HCT116 (cell line): ENCODE results near the gene PRELID1. TPM values are rescaled to one million over a fixed set of nuclear protein-coding genes. Genes with fewer than 3 reads are reported as not detected.

ENCODE experiments used
- ATAC-seq: fragments of 200-7000 bp; cut with Tn5 transposase; 2 replicates; pipeline ENCODE4 v1.9.1; 2020; ENCODE audit warnings: mild to moderate bottlenecking, moderate library complexity
- BruUV-seq: library from RNA; stranded (reverse); fragments of 400-500 nt; replicated peaks from 2 replicates; lab custom pipeline; 2021; lab: Mats Ljungman, UMichigan
- CTCF ChIA-PET: fragments of 300-600 bp; sonication (Branson Sonifier 250); formaldehyde crosslinking; loops from one replicate; lab custom pipeline; 2021; ENCODE audit warnings: antibody characterized with exemption; lab: Charles Lee
- POLR2A ChIA-PET: fragments of 300-600, 350-600 bp; sonication (Branson Sonifier 250); formaldehyde crosslinking; loops from one replicate; lab custom pipeline; 2021; ENCODE audit warnings: antibody characterized with exemption; lab: Charles Lee
- RAD21 ChIA-PET, 2 experiments: fragments of 300-600 bp; sonication (Branson Sonifier 250); formaldehyde crosslinking; loops; one replicate each; lab custom pipeline; 2023; ENCODE audit warnings: low total read pairs in 2 of 2; ENCODE audit not compliant: uncharacterized antibody in 2 of 2, unreplicated experiment in 2 of 2, low non-redundant PET in 1 of 2; lab: Charles Lee
- DNase-seq: peaks from one replicate; pipeline ENCODE4 v3.0.0-alpha.2; 2010; ENCODE audit warnings: low read depth, low spot score
- H2AFZ ChIP-seq: fragments of 200-600 bp; shearing (Covaris generic), sonication (generic); 2 replicates; pipeline ENCODE4 v1.6.1; 2017; ENCODE audit warnings: low read depth, mixed run types, mixed read lengths, antibody characterized with exemption, low read length; ENCODE audit not compliant: poor library complexity, severe bottlenecking
- H3K27ac ChIP-seq: 2 replicates; pipeline ENCODE4 v1.5.1; 2012; ENCODE audit warnings: low read depth, low read length
- H3K27me3 ChIP-seq: fragments of 200-600 bp; sonication (generic); 2 replicates; pipeline ENCODE4 v1.6.1; 2016; ENCODE audit warnings: mixed run types, low read length, mixed read lengths; ENCODE audit not compliant: insufficient read depth
- H3K36me3 ChIP-seq, 2 experiments: fragments of 200-500 bp in 1 of 2; fragments of 200-600 bp in 1 of 2; sonication (Bioruptor generic) in 1 of 2; sonication (generic) in 1 of 2; 2 replicates each; pipeline versions ENCODE4 v1.5.1 to v1.6.1; 2014 to 2016; ENCODE audit warnings: low read length in 2 of 2, inconsistent platforms in 1 of 2, mixed read lengths in 1 of 2, mixed run types in 1 of 2; ENCODE audit not compliant: insufficient read depth in 2 of 2, control insufficient read depth in 1 of 2
- H3K4me1 ChIP-seq, 2 experiments: fragments of 200-600 bp in 1 of 2; sonication (generic) in 1 of 2; 2 replicates each; pipeline versions ENCODE4 v1.5.1 to v1.6.1; 2012 to 2017; ENCODE audit warnings: low read length in 2 of 2, inconsistent platforms in 1 of 2, mild to moderate bottlenecking in 1 of 2, mixed read lengths in 1 of 2, mixed run types in 1 of 2, moderate library complexity in 1 of 2; ENCODE audit not compliant: insufficient read depth in 2 of 2, control insufficient read depth in 1 of 2
- H3K4me2 ChIP-seq: fragments of 200-600 bp; sonication (generic); 2 replicates; pipeline ENCODE4 v1.6.1; 2017; ENCODE audit warnings: mixed run types, low read length, mixed read lengths
- H3K4me3 ChIP-seq, 2 experiments: fragments of 200-600 bp in 1 of 2; sonication (generic) in 1 of 2; replicated peaks in 1 of 2; 2 replicates each; pipeline ENCODE4 v1.5.1; 2011 to 2016; ENCODE audit warnings: low read length in 2 of 2, control low read depth in 1 of 2, low read depth in 1 of 2, mild to moderate bottlenecking in 1 of 2, mixed read lengths in 1 of 2, mixed run types in 1 of 2
- H3K79me2 ChIP-seq: fragments of 200-600 bp; sonication (generic); 2 replicates; pipeline ENCODE4 v1.6.1; 2017; ENCODE audit warnings: mild to moderate bottlenecking, mixed run types, low read length, moderate library complexity, mixed read lengths; ENCODE audit not compliant: insufficient read depth
- H3K9ac ChIP-seq: fragments of 200-600 bp; sonication (generic); 2 replicates; pipeline ENCODE4 v1.6.1; 2016; ENCODE audit warnings: low read length, mixed read lengths
- H3K9me2 ChIP-seq: fragments of 200-600 bp; sonication (generic), shearing (Covaris generic); 2 replicates; pipeline ENCODE4 v1.6.1; 2017; ENCODE audit warnings: mixed run types, mild to moderate bottlenecking, moderate library complexity; ENCODE audit not compliant: insufficient read depth
- H3K9me3 ChIP-seq, 2 experiments: fragments of 200-500 bp in 1 of 2; fragments of 200-600 bp in 1 of 2; sonication (Bioruptor generic) in 1 of 2; sonication (generic) in 1 of 2; 2 replicates each; pipeline ENCODE4 v1.6.1; 2014 to 2017; ENCODE audit warnings: low read length in 2 of 2, mixed read lengths in 2 of 2, inconsistent platforms in 1 of 2, low read depth in 1 of 2, mild to moderate bottlenecking in 1 of 2, mixed run types in 1 of 2, moderate library complexity in 1 of 2; ENCODE audit not compliant: control insufficient read depth in 1 of 2, insufficient read depth in 1 of 2
- H4K20me1 ChIP-seq: fragments of 200-600 bp; sonication (generic), shearing (Covaris generic); 2 replicates; pipeline ENCODE4 v1.6.1; 2017; ENCODE audit warnings: mixed run types, mild to moderate bottlenecking, moderate library complexity; ENCODE audit not compliant: insufficient read depth
- EGR1 ChIP-seq: IDR thresholded peaks from 2 replicates; pipeline ENCODE4 v1.6.1; 2012; ENCODE audit warnings: low read depth
- ELF1 ChIP-seq: IDR thresholded peaks from 2 replicates; pipeline ENCODE4 v1.6.1; 2012; ENCODE audit warnings: low read depth, borderline replicate concordance
- EZH2 ChIP-seq: fragments of 200-600 bp; sonication (generic); IDR thresholded peaks from 2 replicates; pipeline ENCODE4 v1.6.1; 2017; ENCODE audit warnings: antibody characterized with exemption, mixed run types
- EZH2phosphoT487 ChIP-seq: fragments of 200-600 bp; IDR thresholded peaks from 2 replicates; pipeline ENCODE4 v1.6.1; 2018; ENCODE audit warnings: antibody characterized with exemption, borderline replicate concordance
- SIN3A ChIP-seq: IDR thresholded peaks from 2 replicates; pipeline ENCODE4 v1.6.1; 2012; ENCODE audit warnings: low read depth
- SP1 ChIP-seq: IDR thresholded peaks from 2 replicates; pipeline ENCODE4 v1.6.1; 2012; ENCODE audit warnings: low read depth
- SRF ChIP-seq: IDR thresholded peaks from 2 replicates; pipeline ENCODE4 v1.6.1; 2012; ENCODE audit warnings: low read depth
- YY1 ChIP-seq: IDR thresholded peaks from 2 replicates; pipeline ENCODE4 v1.6.1; 2011; ENCODE audit warnings: low read length, low read depth, moderate library complexity, mild to moderate bottlenecking; ENCODE audit not compliant: insufficient replicate concordance; ENCODE audit errors: extremely low read depth
- ZNF274 ChIP-seq: fragments of 200-500 bp; sonication (Bioruptor generic); IDR thresholded peaks from 2 replicates; pipeline ENCODE4 v1.6.1; 2014; ENCODE audit warnings: mild to moderate bottlenecking, low read depth, low read length, inconsistent platforms
- intact Hi-C: fragments of 100-400 bp; cut with micrococcal nuclease; formaldehyde crosslinking; loops from 2 replicates; pipeline ENCODE4 v1.10.0; 2022
- total RNA-seq: library from RNA; stranded (reverse); gene quantifications from one replicate; pipeline ENCODE4 v1.2.1, GENCODE V29; 2021; ENCODE audit not compliant: unreplicated experiment
- TF ChIP-seq, protein P1 (sequence below): IDR thresholded peaks from 2 replicates; pipeline ENCODE4 v1.6.1; 2012; ENCODE audit warnings: low read depth
- TF ChIP-seq, protein P2 (sequence below), 3 experiments: fragments of 200-600 bp in 1 of 3; sonication (generic) in 1 of 3; IDR thresholded peaks in 2 of 3; conservative IDR thresholded peaks in 1 of 3; 2 replicates each; pipeline ENCODE4 v1.5.1; 2012 to 2017; ENCODE audit warnings: low read depth in 2 of 3, low read length in 2 of 3, antibody characterized with exemption in 1 of 3, borderline replicate concordance in 1 of 3, control low read depth in 1 of 3, mild to moderate bottlenecking in 1 of 3, mixed read lengths in 1 of 3, mixed run types in 1 of 3, moderate library complexity in 1 of 3; ENCODE audit not compliant: insufficient read depth in 1 of 3
- TF ChIP-seq, protein P3 (sequence below): IDR thresholded peaks from 2 replicates; pipeline ENCODE4 v1.6.1; 2011; ENCODE audit warnings: mild to moderate bottlenecking, low read length, moderate library complexity; ENCODE audit not compliant: insufficient replicate concordance; ENCODE audit errors: extremely low read depth

PRELID1 gene
- total RNA-seq, 1 experiment from 2014 or later, result 223 TPM

DNA sequence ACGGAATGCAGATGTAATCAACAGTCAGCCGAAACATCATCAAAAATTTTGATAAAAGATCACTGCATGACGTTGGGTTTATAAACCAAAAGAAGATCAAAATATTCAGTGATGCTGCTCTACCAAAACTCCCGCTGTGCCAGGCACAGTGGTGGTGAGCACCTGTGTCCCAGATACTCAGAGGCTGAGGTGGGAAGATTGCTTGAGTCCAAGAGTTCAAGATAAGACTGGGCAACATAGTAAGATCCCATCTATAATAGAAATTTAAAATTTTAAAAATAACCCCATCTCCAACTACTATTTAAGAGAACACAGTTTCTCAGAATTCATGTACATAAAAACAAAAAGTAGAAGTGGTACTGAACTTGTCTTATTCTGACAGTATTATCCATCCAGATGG, 44.1 kb downstream of the PRELID1 start:
- no peak overlapping the region for H3K4me3 ChIP-seq
- no peak for ATAC-seq
- H3K4me1 ChIP-seq, result peaks cover 14 to 16% of the 10 kb centered on the region in 2 experiments
- no peak overlapping the region for H2AFZ ChIP-seq
- no peaks in the 10 kb centered on the region for H3K27me3 ChIP-seq
- intact Hi-C loops, result no loop called here
- H3K9ac ChIP-seq, result no peak overlapping the region
- H3K27ac ChIP-seq, result no peak overlapping the region
- H3K36me3 ChIP-seq, result peaks cover 8 to 11% of the 10 kb centered on the region in 2 experiments; a peak in 3 of 4 replicates
- RAD21 ChIA-PET, result no interaction called here
- POLR2A ChIA-PET, result no interaction called here
- peaks cover 82% of the 10 kb centered on the region for H3K79me2 ChIP-seq
- no peak for DNase-seq
- CTCF ChIA-PET, result interaction anchor here (1.9 kb wide), 1 partner anchor 23 kb away, joined by 6 read pairs; no protein-coding TSS in a partner anchor
- no TSS peak for BruUV-seq
- H3K4me2 ChIP-seq, result no peak overlapping the region
- no peaks in the 10 kb centered on the region for H3K9me3 ChIP-seq
- TF ChIP-seq SIN3A, result no peak
- TF ChIP-seq EZH2phosphoT487, result no peak
- no peak for TF ChIP-seq SRF
- TF ChIP-seq, protein P1, sequence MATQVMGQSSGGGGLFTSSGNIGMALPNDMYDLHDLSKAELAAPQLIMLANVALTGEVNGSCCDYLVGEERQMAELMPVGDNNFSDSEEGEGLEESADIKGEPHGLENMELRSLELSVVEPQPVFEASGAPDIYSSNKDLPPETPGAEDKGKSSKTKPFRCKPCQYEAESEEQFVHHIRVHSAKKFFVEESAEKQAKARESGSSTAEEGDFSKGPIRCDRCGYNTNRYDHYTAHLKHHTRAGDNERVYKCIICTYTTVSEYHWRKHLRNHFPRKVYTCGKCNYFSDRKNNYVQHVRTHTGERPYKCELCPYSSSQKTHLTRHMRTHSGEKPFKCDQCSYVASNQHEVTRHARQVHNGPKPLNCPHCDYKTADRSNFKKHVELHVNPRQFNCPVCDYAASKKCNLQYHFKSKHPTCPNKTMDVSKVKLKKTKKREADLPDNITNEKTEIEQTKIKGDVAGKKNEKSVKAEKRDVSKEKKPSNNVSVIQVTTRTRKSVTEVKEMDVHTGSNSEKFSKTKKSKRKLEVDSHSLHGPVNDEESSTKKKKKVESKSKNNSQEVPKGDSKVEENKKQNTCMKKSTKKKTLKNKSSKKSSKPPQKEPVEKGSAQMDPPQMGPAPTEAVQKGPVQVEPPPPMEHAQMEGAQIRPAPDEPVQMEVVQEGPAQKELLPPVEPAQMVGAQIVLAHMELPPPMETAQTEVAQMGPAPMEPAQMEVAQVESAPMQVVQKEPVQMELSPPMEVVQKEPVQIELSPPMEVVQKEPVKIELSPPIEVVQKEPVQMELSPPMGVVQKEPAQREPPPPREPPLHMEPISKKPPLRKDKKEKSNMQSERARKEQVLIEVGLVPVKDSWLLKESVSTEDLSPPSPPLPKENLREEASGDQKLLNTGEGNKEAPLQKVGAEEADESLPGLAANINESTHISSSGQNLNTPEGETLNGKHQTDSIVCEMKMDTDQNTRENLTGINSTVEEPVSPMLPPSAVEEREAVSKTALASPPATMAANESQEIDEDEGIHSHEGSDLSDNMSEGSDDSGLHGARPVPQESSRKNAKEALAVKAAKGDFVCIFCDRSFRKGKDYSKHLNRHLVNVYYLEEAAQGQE, result no peak
- no peak for TF ChIP-seq ZNF274
- TF ChIP-seq EGR1, result no peak
- no peak for TF ChIP-seq EZH2
- no peak for TF ChIP-seq YY1
- TF ChIP-seq, protein P2, sequence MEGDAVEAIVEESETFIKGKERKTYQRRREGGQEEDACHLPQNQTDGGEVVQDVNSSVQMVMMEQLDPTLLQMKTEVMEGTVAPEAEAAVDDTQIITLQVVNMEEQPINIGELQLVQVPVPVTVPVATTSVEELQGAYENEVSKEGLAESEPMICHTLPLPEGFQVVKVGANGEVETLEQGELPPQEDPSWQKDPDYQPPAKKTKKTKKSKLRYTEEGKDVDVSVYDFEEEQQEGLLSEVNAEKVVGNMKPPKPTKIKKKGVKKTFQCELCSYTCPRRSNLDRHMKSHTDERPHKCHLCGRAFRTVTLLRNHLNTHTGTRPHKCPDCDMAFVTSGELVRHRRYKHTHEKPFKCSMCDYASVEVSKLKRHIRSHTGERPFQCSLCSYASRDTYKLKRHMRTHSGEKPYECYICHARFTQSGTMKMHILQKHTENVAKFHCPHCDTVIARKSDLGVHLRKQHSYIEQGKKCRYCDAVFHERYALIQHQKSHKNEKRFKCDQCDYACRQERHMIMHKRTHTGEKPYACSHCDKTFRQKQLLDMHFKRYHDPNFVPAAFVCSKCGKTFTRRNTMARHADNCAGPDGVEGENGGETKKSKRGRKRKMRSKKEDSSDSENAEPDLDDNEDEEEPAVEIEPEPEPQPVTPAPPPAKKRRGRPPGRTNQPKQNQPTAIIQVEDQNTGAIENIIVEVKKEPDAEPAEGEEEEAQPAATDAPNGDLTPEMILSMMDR (IDR thresholded peaks at IDR 0.05 in 2 of 3, conservative IDR thresholded peaks at IDR 0.05 in 1 of 3; ENCODE audit: borderline replicate concordance in 1 of 3, insufficient read depth in 1 of 3, low read depth in 2 of 3, low read length in 2 of 3), result no peak
- TF ChIP-seq, protein P3, sequence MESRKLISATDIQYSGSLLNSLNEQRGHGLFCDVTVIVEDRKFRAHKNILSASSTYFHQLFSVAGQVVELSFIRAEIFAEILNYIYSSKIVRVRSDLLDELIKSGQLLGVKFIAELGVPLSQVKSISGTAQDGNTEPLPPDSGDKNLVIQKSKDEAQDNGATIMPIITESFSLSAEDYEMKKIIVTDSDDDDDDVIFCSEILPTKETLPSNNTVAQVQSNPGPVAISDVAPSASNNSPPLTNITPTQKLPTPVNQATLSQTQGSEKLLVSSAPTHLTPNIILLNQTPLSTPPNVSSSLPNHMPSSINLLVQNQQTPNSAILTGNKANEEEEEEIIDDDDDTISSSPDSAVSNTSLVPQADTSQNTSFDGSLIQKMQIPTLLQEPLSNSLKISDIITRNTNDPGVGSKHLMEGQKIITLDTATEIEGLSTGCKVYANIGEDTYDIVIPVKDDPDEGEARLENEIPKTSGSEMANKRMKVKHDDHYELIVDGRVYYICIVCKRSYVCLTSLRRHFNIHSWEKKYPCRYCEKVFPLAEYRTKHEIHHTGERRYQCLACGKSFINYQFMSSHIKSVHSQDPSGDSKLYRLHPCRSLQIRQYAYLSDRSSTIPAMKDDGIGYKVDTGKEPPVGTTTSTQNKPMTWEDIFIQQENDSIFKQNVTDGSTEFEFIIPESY, result no peak
- no peak for TF ChIP-seq ELF1
- no peak for TF ChIP-seq SP1
- peaks cover 3% of the 10 kb centered on the region; the same call in 1 of the 2 replicates for H4K20me1 ChIP-seq
- H3K9me2 ChIP-seq, result no peaks in the 10 kb centered on the region
